Memory B cell (primary cell): Measurements from ENCODE around the gene CAMKK2.

Source experiments
- ATAC-seq: fragments of 150-1000 bp; cut with Tn5 transposase; 2 replicates; pipeline ENCODE4 v1.10.0; 2021; ENCODE audit warnings: low read depth, mild to moderate bottlenecking, moderate library complexity
- DNase-seq, 2 donors: peaks; one replicate each; pipeline ENCODE4 v3.0.0; 2022; ENCODE audit warnings: low spot score in 2 of 2
- H3K27ac Mint-ChIP-seq: one replicate; pipeline ENCODE4 v1.8.0; 2022; ENCODE audit warnings: mild to moderate bottlenecking, moderate library complexity, mixed read lengths
- H3K27me3 Mint-ChIP-seq: one replicate; pipeline ENCODE4 v1.8.0; 2022; ENCODE audit warnings: mixed read lengths
- H3K36me3 Mint-ChIP-seq: one replicate; pipeline ENCODE4 v1.8.0; 2022; ENCODE audit warnings: mild to moderate bottlenecking, mixed read lengths
- H3K4me1 Mint-ChIP-seq: one replicate; pipeline ENCODE4 v1.8.0; 2022; ENCODE audit warnings: mixed read lengths
- H3K4me3 Mint-ChIP-seq: one replicate; pipeline ENCODE4 v1.8.0; 2022; ENCODE audit warnings: mild to moderate bottlenecking, moderate library complexity, mixed read lengths
- H3K9me3 Mint-ChIP-seq: one replicate; pipeline ENCODE4 v1.8.0; 2022; ENCODE audit warnings: mixed read lengths

Gene CAMKK2

GRCh38 chr12:121279507-121279915 is 17.0 kb downstream of the CAMKK2 start:
- Mint-ChIP-seq H3K4me3 (no peak overlapping the region), H3K27ac (no peak overlapping the region), H3K27me3 (no peaks in the 10 kb centered on the region), H3K9me3 (no peaks in the 10 kb centered on the region), H3K4me1 (peaks cover 3% of the 10 kb centered on the region), H3K36me3 (peaks cover 7% of the 10 kb centered on the region)
- no peak for ATAC-seq
- no peak for DNase-seq

- no peak overlapping the region for H3K4me3 Mint-ChIP-seq
- peaks cover 3% of the 10 kb centered on the region for H3K4me1 Mint-ChIP-seq
- no peak for ATAC-seq
- H3K36me3 Mint-ChIP-seq = peaks cover 6% of the 10 kb centered on the region
- no peaks in the 10 kb centered on the region for H3K9me3 Mint-ChIP-seq
- no peaks in the 10 kb centered on the region for H3K27me3 Mint-ChIP-seq
- H3K27ac Mint-ChIP-seq = peak overlapping the region; percentile 74
- no peak for DNase-seq
These were observed 17.5 kb downstream of the CAMKK2 start for GRCh38 chr12:121279071-121279375.

GRCh38 chr12:121278169-121279070 is 18.1 kb downstream of the CAMKK2 start:
- Mint-ChIP-seq H3K27me3 (no peaks in the 10 kb centered on the region), H3K27ac (peak overlapping the region; percentile 74), H3K9me3 (no peaks in the 10 kb centered on the region), H3K4me3 (no peak overlapping the region), H3K36me3 (peaks cover 7% of the 10 kb centered on the region), H3K4me1 (peaks cover 3% of the 10 kb centered on the region)
- ATAC-seq (no peak), DNase-seq (no peak)

- H3K27me3 Mint-ChIP-seq = no peaks in the 10 kb centered on the region
- H3K9me3 Mint-ChIP-seq = no peaks in the 10 kb centered on the region
- no peak overlapping the region for H3K4me3 Mint-ChIP-seq
- peaks cover 3% of the 10 kb centered on the region for H3K4me1 Mint-ChIP-seq
- H3K27ac Mint-ChIP-seq = peak overlapping the region; percentile 74
- H3K36me3 Mint-ChIP-seq = peaks cover 11% of the 10 kb centered on the region
- DNase-seq = no peak
- ATAC-seq = no peak
These were observed 19.1 kb downstream of the CAMKK2 start for GRCh38 chr12:121277374-121277759.

GRCh38 chr12:121274036-121274763 is 22.3 kb downstream of the CAMKK2 start:
- no peaks in the 10 kb centered on the region for H3K9me3 Mint-ChIP-seq
- no peak overlapping the region for H3K27ac Mint-ChIP-seq
- peaks cover 18% of the 10 kb centered on the region for H3K36me3 Mint-ChIP-seq
- ATAC-seq (no peak), DNase-seq (no peak)
- no peak overlapping the region for H3K4me3 Mint-ChIP-seq
- H3K4me1 Mint-ChIP-seq = peaks cover 3% of the 10 kb centered on the region
- H3K27me3 Mint-ChIP-seq = no peaks in the 10 kb centered on the region

- H3K4me3 Mint-ChIP-seq = no peak overlapping the region
- peaks cover 18% of the 10 kb centered on the region for H3K36me3 Mint-ChIP-seq
- ATAC-seq = no peak
- DNase-seq = no peak
- H3K4me1 Mint-ChIP-seq = peaks cover 3% of the 10 kb centered on the region
- no peak overlapping the region for H3K27ac Mint-ChIP-seq
- no peaks in the 10 kb centered on the region for H3K9me3 Mint-ChIP-seq
- H3K27me3 Mint-ChIP-seq = no peaks in the 10 kb centered on the region
These were observed 23.1 kb downstream of the CAMKK2 start for GRCh38 chr12:121273364-121273896.

GRCh38 chr12:121267822-121268221 is 28.7 kb downstream of the CAMKK2 start:
- ATAC-seq (no peak), DNase-seq (no peak)
- Mint-ChIP-seq H3K4me3 (no peak overlapping the region), H3K36me3 (peaks cover 24% of the 10 kb centered on the region), H3K4me1 (no peaks in the 10 kb centered on the region), H3K27me3 (no peaks in the 10 kb centered on the region), H3K9me3 (no peaks in the 10 kb centered on the region), H3K27ac (no peak overlapping the region)

GRCh38 chr12:121264951-121265515 is 31.5 kb downstream of the CAMKK2 start:
- H3K36me3 Mint-ChIP-seq = peaks cover 27% of the 10 kb centered on the region
- peak overlapping the region; percentile 56 for H3K27ac Mint-ChIP-seq
- DNase-seq (no peak), ATAC-seq (no peak)
- no peaks in the 10 kb centered on the region for H3K9me3 Mint-ChIP-seq
- no peaks in the 10 kb centered on the region for H3K27me3 Mint-ChIP-seq
- H3K4me1 Mint-ChIP-seq = no peaks in the 10 kb centered on the region
- no peak overlapping the region for H3K4me3 Mint-ChIP-seq

GRCh38 chr12:121264135-121264534 is 32.4 kb downstream of the CAMKK2 start:
- H3K27ac Mint-ChIP-seq = no peak overlapping the region
- H3K4me3 Mint-ChIP-seq = no peak overlapping the region
- peaks cover 28% of the 10 kb centered on the region for H3K36me3 Mint-ChIP-seq
- DNase-seq (no peak), ATAC-seq (no peak)
- H3K9me3 Mint-ChIP-seq = no peaks in the 10 kb centered on the region
- H3K27me3 Mint-ChIP-seq = no peaks in the 10 kb centered on the region
- H3K4me1 Mint-ChIP-seq = no peaks in the 10 kb centered on the region

GRCh38 chr12:121263206-121263935 is 33.1 kb downstream of the CAMKK2 start:
- Mint-ChIP-seq H3K27me3 (no peaks in the 10 kb centered on the region), H3K27ac (no peak overlapping the region), H3K4me1 (no peaks in the 10 kb centered on the region), H3K36me3 (peaks cover 28% of the 10 kb centered on the region), H3K4me3 (no peak overlapping the region), H3K9me3 (no peaks in the 10 kb centered on the region)
- ATAC-seq = no peak
- no peak for DNase-seq

- Mint-ChIP-seq H3K27me3 (no peaks in the 10 kb centered on the region), H3K4me3 (no peak overlapping the region), H3K4me1 (no peaks in the 10 kb centered on the region), H3K27ac (no peak overlapping the region), H3K9me3 (no peaks in the 10 kb centered on the region), H3K36me3 (peaks cover 31% of the 10 kb centered on the region)
- DNase-seq (no peak), ATAC-seq (no peak)
These were observed 35.1 kb downstream of the CAMKK2 start for GRCh38 chr12:121261398-121261797.

- DNase-seq (no peak), ATAC-seq (no peak)
- H3K27me3 Mint-ChIP-seq = no peaks in the 10 kb centered on the region
- H3K36me3 Mint-ChIP-seq = peaks cover 25% of the 10 kb centered on the region
- H3K4me1 Mint-ChIP-seq = no peaks in the 10 kb centered on the region
- no peak overlapping the region for H3K27ac Mint-ChIP-seq
- no peaks in the 10 kb centered on the region for H3K9me3 Mint-ChIP-seq
- no peak overlapping the region for H3K4me3 Mint-ChIP-seq
These were observed 36.4 kb downstream of the CAMKK2 start for GRCh38 chr12:121260091-121260490.

- peak; percentile 21 for ATAC-seq
- Mint-ChIP-seq H3K27me3 (no peaks in the 10 kb centered on the region), H3K4me3 (no peak overlapping the region), H3K4me1 (no peaks in the 10 kb centered on the region), H3K36me3 (peaks cover 21% of the 10 kb centered on the region), H3K9me3 (no peaks in the 10 kb centered on the region), H3K27ac (no peak overlapping the region)
- DNase-seq = no peak
These were observed 37.4 kb downstream of the CAMKK2 start for GRCh38 chr12:121259074-121259473.
